Measurements from ENCODE around the gene XG.
"Not testable (repeated sequence)": the region's sequence is repeated elsewhere in the genome, so short reads cannot be mapped to it uniquely, and the experiment has no call there.

- not testable (repeated sequence) for TF ChIP-seq CTCF (IDR thresholded peaks at IDR 0.05; ENCODE audit: low read length); EZH2 (IDR thresholded peaks at IDR 0.05; ENCODE audit: borderline replicate concordance, low read length)
These were observed 10.8 kb downstream of the XG start for GRCh38 chrX:2762671-2763070.

Data from OCI-LY1 (cell line).